Nephron progenitor cell (in vitro differentiated cells): ENCODE data around the gene MAGI1.

ENCODE experiments used
- DNase-seq: peaks from one replicate; pipeline ENCODE4 v3.0.0; 2021
- H3K27ac Mint-ChIP-seq: 2 replicates; pipeline ENCODE4 v1.8.0; 2021; ENCODE audit warnings: mild to moderate bottlenecking, moderate library complexity, mixed read lengths
- H3K27me3 Mint-ChIP-seq: 2 replicates; pipeline ENCODE4 v1.8.0; 2021; ENCODE audit warnings: mild to moderate bottlenecking, low read depth, mixed read lengths; ENCODE audit not compliant: poor library complexity
- H3K36me3 Mint-ChIP-seq: 2 replicates; pipeline ENCODE4 v1.8.0; 2021; ENCODE audit warnings: low read depth, mixed read lengths
- H3K4me1 Mint-ChIP-seq: 2 replicates; pipeline ENCODE4 v1.8.0; 2021; ENCODE audit warnings: mixed read lengths
- H3K4me3 Mint-ChIP-seq: 2 replicates; pipeline ENCODE4 v1.8.0; 2021; ENCODE audit warnings: mild to moderate bottlenecking, moderate library complexity, mixed read lengths
- H3K9me3 Mint-ChIP-seq: 2 replicates; pipeline ENCODE4 v1.8.0; 2021; ENCODE audit warnings: mild to moderate bottlenecking, moderate library complexity, mixed read lengths
- CTCF ChIP-seq: fragments of 200-600 bp; sonication (generic); IDR thresholded peaks from 2 replicates; pipeline ENCODE4 v1.5.0; 2021; ENCODE audit warnings: antibody characterized with exemption

Gene MAGI1

DNA sequence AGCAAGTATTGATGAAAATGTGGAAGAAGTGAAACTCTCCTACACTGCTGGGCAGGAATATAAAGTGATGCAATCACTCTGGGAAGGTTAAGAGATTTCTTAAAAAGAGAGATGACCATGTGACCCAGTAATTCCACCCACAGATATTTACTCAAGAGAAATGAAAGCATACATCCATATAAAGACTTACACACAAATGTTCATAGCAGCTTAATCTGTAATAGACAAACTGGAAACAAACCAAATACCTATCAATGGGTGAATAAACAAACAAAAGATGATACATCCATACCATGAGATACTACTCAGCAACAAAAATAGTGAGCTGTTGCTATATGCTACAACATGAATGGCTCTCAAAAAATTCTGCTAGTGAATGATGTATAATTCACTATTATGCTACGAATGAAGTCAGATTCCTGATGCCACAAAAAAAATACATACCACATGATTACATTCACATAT is 463.3 kb downstream of the MAGI1 start:
- no peaks in the 10 kb centered on the region for H3K27me3 Mint-ChIP-seq
- no peak for DNase-seq

GRCh38 chr3:65573548-65574116 is 465.1 kb downstream of the MAGI1 start:
- H3K36me3 Mint-ChIP-seq = peaks cover 27% of the 10 kb centered on the region
- DNase-seq = no peak
- H3K27ac Mint-ChIP-seq = no peak overlapping the region
- no peaks in the 10 kb centered on the region for H3K27me3 Mint-ChIP-seq
- peaks cover 20% of the 10 kb centered on the region for H3K4me1 Mint-ChIP-seq
- H3K9me3 Mint-ChIP-seq = peaks cover 18% of the 10 kb centered on the region
- no peak overlapping the region for H3K4me3 Mint-ChIP-seq
- TF ChIP-seq CTCF = no peak

More for the DNA sequence above, 463.3 kb downstream of the MAGI1 start:
- Mint-ChIP-seq H3K36me3 (peaks cover 32% of the 10 kb centered on the region), H3K9me3 (peaks cover 18% of the 10 kb centered on the region), H3K4me1 (peaks cover 15% of the 10 kb centered on the region), H3K4me3 (no peak overlapping the region), H3K27ac (no peak overlapping the region)
- no peak for TF ChIP-seq CTCF

GRCh38 chr3:65572175-65572777 is 466.4 kb downstream of the MAGI1 start:
- TF ChIP-seq CTCF = no peak

GRCh38 chr3:65569845-65570405 is 468.8 kb downstream of the MAGI1 start:
- H3K27ac Mint-ChIP-seq = no peak overlapping the region
- H3K36me3 Mint-ChIP-seq = peaks cover 12% of the 10 kb centered on the region
- peaks cover 35% of the 10 kb centered on the region for H3K4me1 Mint-ChIP-seq

More at GRCh38 chr3:65572175-65572777, 466.4 kb downstream of the MAGI1 start:
- Mint-ChIP-seq H3K9me3 (peaks cover 18% of the 10 kb centered on the region), H3K36me3 (peaks cover 27% of the 10 kb centered on the region), H3K27ac (no peak overlapping the region), H3K4me3 (no peak overlapping the region), H3K4me1 (peaks cover 27% of the 10 kb centered on the region), H3K27me3 (no peaks in the 10 kb centered on the region)
- no peak for DNase-seq

GRCh38 chr3:65569129-65569528 is 469.6 kb downstream of the MAGI1 start:
- H3K4me1 Mint-ChIP-seq = peaks cover 43% of the 10 kb centered on the region
- H3K9me3 Mint-ChIP-seq = peaks cover 5% of the 10 kb centered on the region
- no peak overlapping the region for H3K27ac Mint-ChIP-seq
- peaks cover 6% of the 10 kb centered on the region for H3K36me3 Mint-ChIP-seq
- no peak for DNase-seq
- TF ChIP-seq CTCF = no peak
- no peak overlapping the region for H3K4me3 Mint-ChIP-seq
- H3K27me3 Mint-ChIP-seq = no peaks in the 10 kb centered on the region

More at GRCh38 chr3:65569845-65570405, 468.8 kb downstream of the MAGI1 start:
- TF ChIP-seq CTCF = no peak
- no peaks in the 10 kb centered on the region for H3K27me3 Mint-ChIP-seq
- peaks cover 13% of the 10 kb centered on the region for H3K9me3 Mint-ChIP-seq
- no peak overlapping the region for H3K4me3 Mint-ChIP-seq
- DNase-seq = no peak
